Amniotic stem cell (primary cell): ENCODE data around the gene CCDC57.

Experiments
- DNase-seq: peaks from one replicate; lab custom pipeline; 2025; lab: John Stamatoyannopoulos, UW

The CCDC57 gene

GRCh38 chr17:82062076-82062983 is 150.3 kb downstream of the CCDC57 start:
- no peak for DNase-seq

- DNase-seq: no peak
Measured at GRCh38 chr17:82061047-82061925, 151.4 kb downstream of the CCDC57 start.

GRCh38 chr17:82060614-82061013 is 152.0 kb downstream of the CCDC57 start:
- DNase-seq: no peak

GRCh38 chr17:82060001-82060380 is 152.7 kb downstream of the CCDC57 start:
- no peak for DNase-seq

- no peak for DNase-seq
Measured at GRCh38 chr17:82059272-82060000, 153.2 kb downstream of the CCDC57 start.

GRCh38 chr17:82058855-82059249 is 153.8 kb downstream of the CCDC57 start:
- DNase-seq: no peak

GRCh38 chr17:82058230-82058854 is 154.3 kb downstream of the CCDC57 start:
- no peak for DNase-seq

GRCh38 chr17:82056729-82057621 is 155.7 kb downstream of the CCDC57 start:
- no peak for DNase-seq

- no peak for DNase-seq
Measured at GRCh38 chr17:82055965-82056728, 156.5 kb downstream of the CCDC57 start.

GRCh38 chr17:82055023-82055964 is 157.3 kb downstream of the CCDC57 start:
- DNase-seq: no peak

GRCh38 chr17:82054351-82055022 is 158.2 kb downstream of the CCDC57 start:
- no peak for DNase-seq

GRCh38 chr17:82053556-82054263 is 158.9 kb downstream of the CCDC57 start:
- DNase-seq: no peak

- no peak for DNase-seq
Measured at GRCh38 chr17:82053130-82053529, 159.5 kb downstream of the CCDC57 start.

GRCh38 chr17:82052638-82053059 is 160.0 kb downstream of the CCDC57 start:
- no peak for DNase-seq

GRCh38 chr17:82051776-82052637 is 160.6 kb downstream of the CCDC57 start, which contains the start of the genes GPS1 and RFNG:
Gene GPS1, plus strand, starts transcription at chr17:82051898. Its CDS starts 34 bp downstream, at chr17:82051932.
Gene RFNG, minus strand, starts transcription at chr17:82051811. Its CDS starts 45 bp downstream, at chr17:82051766.
- no peak for DNase-seq
